SJSA1 (cell line): ENCODE results near the gene RAD51D. TPM values are rescaled to one million over a fixed set of nuclear protein-coding genes. Genes with fewer than 3 reads are reported as not detected.
"Not testable (repeated sequence)": the region's sequence is repeated elsewhere in the genome, so short reads cannot be mapped to it uniquely, and the experiment has no call there.

ENCODE experiments used
- DNase-seq, 2 experiments: peaks; one replicate each; pipeline ENCODE4 v3.0.0-alpha.2; 2015 to 2020; ENCODE audit warnings: low spot score in 2 of 2, low read depth in 1 of 2
- H3K27ac ChIP-seq: fragments of 250-450 bp; sonication (Bioruptor Pico); 2 replicates; pipeline ENCODE4 v1.5.1; 2020; ENCODE audit warnings: mild to moderate bottlenecking, moderate library complexity
- H3K27me3 ChIP-seq: fragments of 250-450 bp; sonication (Bioruptor Pico); replicated peaks from 2 replicates; pipeline ENCODE4 v1.5.1; 2020; ENCODE audit warnings: mild to moderate bottlenecking, moderate library complexity
- H3K36me3 ChIP-seq: fragments of 250-450 bp; sonication (Bioruptor Pico); 2 replicates; pipeline ENCODE4 v1.5.1; 2020; ENCODE audit warnings: mild to moderate bottlenecking
- H3K4me1 ChIP-seq: fragments of 250-450 bp; sonication (Bioruptor Pico); replicated peaks from 2 replicates; pipeline ENCODE4 v1.6.1; 2021; ENCODE audit warnings: mild to moderate bottlenecking
- H3K4me3 ChIP-seq: fragments of 250-450 bp; sonication (Bioruptor Pico); 2 replicates; pipeline ENCODE4 v1.5.1; 2020; ENCODE audit warnings: mild to moderate bottlenecking
- H3K9me3 ChIP-seq: fragments of 250-450 bp; sonication (Bioruptor Pico); replicated peaks from 2 replicates; pipeline ENCODE4 v1.5.1; 2020; ENCODE audit warnings: mild to moderate bottlenecking
- total RNA-seq: library from RNA; depleted of rRNA; stranded (reverse); fragments of >200 nt; shearing (Covaris generic); gene quantifications from 2 replicates; pipeline ENCODE4 v1.2.3, GENCODE V29; 2014

The RAD51D gene
- total RNA-seq, 1 experiment from 2014 or later = 13.7 TPM

GRCh38 chr17:35095741-35096140 is 23.9 kb downstream of the RAD51D start:
- Histone ChIP-seq H3K4me1 (no peaks in the 10 kb centered on the region), H3K4me3 (no peak overlapping the region), H3K9me3 (no peaks in the 10 kb centered on the region), H3K27ac (no peak overlapping the region), H3K27me3 (no peaks in the 10 kb centered on the region), H3K36me3 (peaks cover 17% of the 10 kb centered on the region)
- no peak for DNase-seq

DNA sequence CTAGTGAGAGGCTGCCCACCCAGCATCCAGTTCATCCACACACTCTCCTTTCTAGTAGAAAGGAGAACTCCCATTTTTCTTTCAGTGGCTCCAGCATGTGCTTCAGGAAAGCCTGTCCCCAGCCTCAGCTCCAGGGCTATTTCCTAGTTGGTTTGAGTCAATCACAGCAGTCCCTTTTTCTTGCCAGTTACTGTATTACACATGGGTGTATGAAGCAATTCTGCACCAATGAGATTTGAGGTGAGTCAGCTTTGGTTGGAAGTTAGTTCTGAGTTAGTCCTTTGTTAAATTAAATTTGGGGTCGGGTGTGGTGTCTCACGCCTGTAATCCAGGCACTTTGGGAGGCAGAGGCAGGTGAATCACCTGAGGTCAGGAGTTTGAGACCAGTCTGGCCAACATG is 24.8 kb downstream of the RAD51D start:
- peaks cover 8% of the 10 kb centered on the region for H3K36me3 ChIP-seq
- DNase-seq = peak in 1 of 2 experiments; percentile 21
- H3K27ac ChIP-seq = no peak overlapping the region
- H3K27me3 ChIP-seq = no peaks in the 10 kb centered on the region
- peaks cover under 1% of the 10 kb centered on the region for H3K4me1 ChIP-seq
- H3K4me3 ChIP-seq = no peak overlapping the region
- no peaks in the 10 kb centered on the region for H3K9me3 ChIP-seq

GRCh38 chr17:35090707-35091106 is 29.0 kb downstream of the RAD51D start:
- H3K36me3 ChIP-seq, H3K4me3 ChIP-seq, H3K9me3 ChIP-seq, H3K27me3 ChIP-seq, H3K27ac ChIP-seq, DNase-seq: not testable (repeated sequence)
- H3K4me1 ChIP-seq = peaks cover 19% of the 10 kb centered on the region

GRCh38 chr17:35089586-35090296 is 29.9 kb downstream of the RAD51D start:
- 0 out of 2 replicates have a peak, but pooled peaks cover 3% of the 10 kb centered on the region for H3K36me3 ChIP-seq
- H3K27me3 ChIP-seq = no peaks in the 10 kb centered on the region
- peak overlapping the region; percentile 51; the same call in 1 of the 2 replicates for H3K27ac ChIP-seq
- peak overlapping the region; percentile 85 for H3K4me3 ChIP-seq
- peaks cover 29% of the 10 kb centered on the region for H3K4me1 ChIP-seq
- 0 out of 2 replicates have a peak, but pooled peaks cover 4% of the 10 kb centered on the region for H3K9me3 ChIP-seq
- DNase-seq = no peak

DNA sequence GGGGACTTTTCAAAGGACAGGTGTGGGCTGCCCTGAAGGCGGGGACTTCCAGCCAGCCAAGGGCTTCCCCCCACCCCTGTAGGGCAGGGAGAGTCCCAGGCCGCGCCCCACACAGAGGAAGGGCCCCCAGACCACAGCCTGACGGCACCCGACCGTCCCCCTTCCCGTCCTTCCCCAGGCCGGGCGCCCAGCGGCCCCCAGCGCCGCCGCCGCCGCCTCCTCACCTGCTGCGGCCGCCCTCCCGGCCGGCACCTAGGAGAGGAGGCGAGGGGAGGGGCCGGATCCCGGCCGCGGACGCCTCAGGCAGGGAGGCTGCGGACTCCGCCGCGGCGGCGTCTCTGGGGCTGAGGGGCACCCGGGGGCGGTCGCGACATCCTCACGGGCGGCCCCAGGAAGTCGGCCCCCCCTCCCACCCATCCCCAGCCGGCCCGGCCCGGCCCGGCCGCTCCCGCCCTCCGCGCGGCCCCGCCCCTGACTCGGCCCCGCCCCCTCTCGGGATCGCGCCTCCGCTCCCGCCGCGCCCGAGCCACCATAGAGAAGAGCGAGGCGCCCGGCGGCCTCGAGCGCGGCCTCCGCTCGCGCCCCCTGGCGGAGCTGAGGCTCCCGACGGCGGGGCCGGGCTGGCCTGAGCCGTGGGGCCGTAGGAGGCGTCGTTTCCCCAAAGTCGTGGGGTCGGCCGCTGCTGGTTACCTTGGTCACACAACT is 30.6 kb downstream of the RAD51D start:
- 0 out of 2 replicates have a peak, but pooled peaks cover 4% of the 10 kb centered on the region for H3K9me3 ChIP-seq
- H3K4me1 ChIP-seq = peaks cover 36% of the 10 kb centered on the region
- H3K4me3 ChIP-seq = peak overlapping the region; percentile 85
- 0 out of 2 replicates have a peak, but pooled peaks cover 3% of the 10 kb centered on the region for H3K36me3 ChIP-seq
- peak overlapping the region; percentile 72 for H3K27ac ChIP-seq
- no peaks in the 10 kb centered on the region for H3K27me3 ChIP-seq
- peak; percentile 69 to 78 for DNase-seq

- H3K27me3 ChIP-seq = no peaks in the 10 kb centered on the region
- H3K27ac ChIP-seq = peak overlapping the region; percentile 72
- peaks cover 42% of the 10 kb centered on the region for H3K4me1 ChIP-seq
- 0 out of 2 replicates have a peak, but pooled peaks cover 4% of the 10 kb centered on the region for H3K9me3 ChIP-seq
- DNase-seq = peak; percentile 56 to 64
- peak overlapping the region; percentile 85 for H3K4me3 ChIP-seq
- H3K36me3 ChIP-seq = 0 out of 2 replicates have a peak, but pooled peaks cover 3% of the 10 kb centered on the region
Observed at GRCh38 chr17:35088356-35088880, 31.2 kb downstream of the RAD51D start.

DNA sequence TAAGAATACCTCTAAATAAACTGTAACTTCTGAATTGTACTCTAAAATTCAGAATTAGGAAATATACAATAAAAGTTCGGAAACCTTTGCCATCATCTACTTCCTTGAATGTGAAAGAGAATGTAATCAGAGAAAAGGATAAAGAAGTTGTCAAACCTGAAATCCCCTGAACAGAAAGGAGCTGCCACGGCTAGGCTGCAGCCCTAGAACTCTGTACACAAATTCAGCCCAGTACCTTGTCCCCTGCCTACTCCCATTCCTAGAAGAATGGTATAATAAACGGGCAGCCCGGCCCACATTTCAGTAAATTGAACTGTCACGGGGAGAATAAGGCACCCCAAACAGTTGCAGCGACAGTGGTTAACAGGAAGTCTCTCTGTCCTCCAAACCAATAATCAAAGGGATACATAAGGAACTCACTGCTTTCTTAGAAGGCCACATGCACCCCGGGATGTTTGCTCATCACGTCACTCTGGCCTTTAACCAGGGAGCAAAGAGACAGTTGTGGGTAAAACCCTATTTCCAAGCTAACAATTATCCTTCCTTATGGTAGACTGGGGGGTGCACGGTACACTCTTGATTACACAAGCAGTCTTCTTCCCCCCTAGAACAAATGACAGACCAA is 31.8 kb downstream of the RAD51D start:
- peak overlapping the region; percentile 85 for H3K4me3 ChIP-seq
- H3K27me3 ChIP-seq = no peaks in the 10 kb centered on the region
- DNase-seq = no peak
- H3K36me3 ChIP-seq = 0 out of 2 replicates have a peak, but pooled peaks cover 3% of the 10 kb centered on the region
- H3K4me1 ChIP-seq = peaks cover 48% of the 10 kb centered on the region
- peak overlapping the region; percentile 72 for H3K27ac ChIP-seq
- 0 out of 2 replicates have a peak, but pooled peaks cover 4% of the 10 kb centered on the region for H3K9me3 ChIP-seq

DNA sequence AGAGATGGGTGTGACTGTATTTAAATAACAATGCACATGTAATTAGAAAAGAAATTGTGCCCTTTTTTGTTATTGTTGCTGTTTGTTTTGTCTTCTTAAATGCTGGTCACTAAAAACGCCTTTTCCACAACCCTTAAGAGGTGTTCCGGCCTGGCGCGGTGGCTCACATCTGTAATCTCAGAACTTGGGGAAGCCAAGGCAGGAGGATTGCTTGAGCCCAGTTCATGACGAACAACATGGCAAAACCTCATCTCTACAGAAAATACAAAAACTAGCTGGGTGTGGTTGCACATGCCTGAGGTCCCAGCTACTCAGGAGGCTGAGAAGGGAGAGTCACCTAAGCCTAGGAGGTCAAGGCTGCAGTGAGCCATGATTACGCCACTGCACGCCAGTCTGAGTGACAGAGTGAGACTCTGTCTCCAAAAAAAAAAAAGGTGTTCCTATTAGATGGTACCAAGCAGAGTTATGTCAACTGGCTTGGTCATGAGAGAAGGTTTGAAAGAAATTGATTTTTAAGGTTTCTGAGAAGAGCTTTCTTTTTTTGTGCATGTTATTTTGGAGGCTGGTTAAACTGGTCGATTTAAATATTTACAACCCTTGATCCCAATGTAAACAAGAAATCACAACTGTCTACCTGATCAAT is 32.6 kb downstream of the RAD51D start:
- DNase-seq = no peak
- Histone ChIP-seq H3K27me3 (no peaks in the 10 kb centered on the region), H3K36me3 (0 out of 2 replicates have a peak, but pooled peaks cover 3% of the 10 kb centered on the region), H3K9me3 (0 out of 2 replicates have a peak, but pooled peaks cover 4% of the 10 kb centered on the region), H3K27ac (no peak overlapping the region), H3K4me1 (peaks cover 56% of the 10 kb centered on the region), H3K4me3 (no peak overlapping the region)

GRCh38 chr17:35086164-35086563 is 33.5 kb downstream of the RAD51D start:
- no peaks in the 10 kb centered on the region for H3K27me3 ChIP-seq
- H3K36me3 ChIP-seq = 0 out of 2 replicates have a peak, but pooled peaks cover 3% of the 10 kb centered on the region
- no peak for DNase-seq
- 0 out of 2 replicates have a peak, but pooled peaks cover 4% of the 10 kb centered on the region for H3K9me3 ChIP-seq
- no peak overlapping the region for H3K27ac ChIP-seq
- H3K4me1 ChIP-seq = peaks cover 57% of the 10 kb centered on the region
- H3K4me3 ChIP-seq = no peak overlapping the region

GRCh38 chr17:35084987-35085386 is 34.7 kb downstream of the RAD51D start:
- H3K27ac ChIP-seq = peak overlapping the region; percentile 15; the same call in 1 of the 2 replicates
- H3K27me3 ChIP-seq = no peaks in the 10 kb centered on the region
- H3K4me1 ChIP-seq = peaks cover 57% of the 10 kb centered on the region
- 0 out of 2 replicates have a peak, but pooled peaks cover 4% of the 10 kb centered on the region for H3K9me3 ChIP-seq
- 0 out of 2 replicates have a peak, but pooled peaks cover 3% of the 10 kb centered on the region for H3K36me3 ChIP-seq
- no peak overlapping the region for H3K4me3 ChIP-seq
- no peak for DNase-seq

DNA sequence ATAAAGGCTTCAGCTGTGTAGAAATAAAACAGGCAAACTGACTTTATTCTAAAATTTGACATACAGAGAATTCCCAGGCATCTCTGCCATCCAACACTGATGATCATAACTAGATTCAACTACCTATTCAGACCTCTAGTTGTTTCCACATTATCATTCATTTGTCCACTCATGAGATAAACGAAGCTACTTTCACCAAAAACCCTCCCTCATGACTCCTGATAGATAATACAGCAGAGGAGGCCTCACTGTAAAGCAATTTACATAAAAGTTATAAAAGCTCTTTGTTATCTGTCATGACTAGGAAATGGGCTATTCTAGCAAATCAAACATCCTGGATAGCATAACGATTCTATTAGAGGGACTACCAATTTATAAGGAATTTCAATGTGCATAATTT is 36.6 kb downstream of the RAD51D start:
- peaks cover 47% of the 10 kb centered on the region for H3K4me1 ChIP-seq
- H3K4me3 ChIP-seq = no peak overlapping the region
- H3K9me3 ChIP-seq = no peaks in the 10 kb centered on the region
- no peak for DNase-seq
- no peaks in the 10 kb centered on the region for H3K27me3 ChIP-seq
- H3K27ac ChIP-seq = no peak overlapping the region
- H3K36me3 ChIP-seq = no peaks in the 10 kb centered on the region

- no peaks in the 10 kb centered on the region for H3K27me3 ChIP-seq
- H3K4me1 ChIP-seq = peaks cover 39% of the 10 kb centered on the region
- DNase-seq = peak; percentile 50 to 72
- H3K36me3 ChIP-seq = no peaks in the 10 kb centered on the region
- no peaks in the 10 kb centered on the region for H3K9me3 ChIP-seq
- no peak overlapping the region for H3K4me3 ChIP-seq
- 0 out of 2 replicates have a peak overlapping the region, but pooled peaks have one; percentile 6 for H3K27ac ChIP-seq
Observed at GRCh38 chr17:35082073-35082657, 37.5 kb downstream of the RAD51D start.

DNA sequence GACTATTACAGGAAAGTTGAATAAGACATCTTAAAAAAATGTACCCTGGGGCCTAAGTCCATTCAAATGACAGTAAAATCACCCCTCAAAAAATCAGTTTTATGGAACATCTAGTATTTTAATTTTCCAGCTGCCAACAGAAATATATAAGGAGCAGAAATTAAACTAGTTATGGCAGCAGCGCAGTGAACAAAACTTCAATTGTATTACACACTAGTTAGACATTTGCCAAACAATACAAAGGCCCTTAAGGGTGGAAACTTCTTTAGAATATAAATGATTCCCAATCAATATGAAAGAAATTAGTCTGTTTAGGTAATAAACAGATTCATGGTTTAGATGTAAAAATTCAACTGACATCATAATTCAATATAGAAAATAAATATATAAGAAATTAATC is 38.0 kb downstream of the RAD51D start:
- Histone ChIP-seq H3K9me3 (no peaks in the 10 kb centered on the region), H3K27me3 (no peaks in the 10 kb centered on the region), H3K4me3 (no peak overlapping the region), H3K27ac (no peak overlapping the region), H3K4me1 (peaks cover 39% of the 10 kb centered on the region), H3K36me3 (no peaks in the 10 kb centered on the region)
- no peak for DNase-seq
